GM18868 (cell line): ENCODE measurements around the gene SLC23A2.
"Not testable (repeated sequence)": the region's sequence is repeated elsewhere in the genome, so short reads cannot be mapped to it uniquely, and the experiment has no call there.

Source experiments
- ATAC-seq: cut with Tn5 transposase; IDR thresholded peaks from one replicate; pipeline ENCODE4 v1.9.1; 2021; ENCODE audit warnings: mild to moderate bottlenecking, moderate library complexity; ENCODE audit not compliant: unreplicated experiment

SLC23A2 gene

DNA sequence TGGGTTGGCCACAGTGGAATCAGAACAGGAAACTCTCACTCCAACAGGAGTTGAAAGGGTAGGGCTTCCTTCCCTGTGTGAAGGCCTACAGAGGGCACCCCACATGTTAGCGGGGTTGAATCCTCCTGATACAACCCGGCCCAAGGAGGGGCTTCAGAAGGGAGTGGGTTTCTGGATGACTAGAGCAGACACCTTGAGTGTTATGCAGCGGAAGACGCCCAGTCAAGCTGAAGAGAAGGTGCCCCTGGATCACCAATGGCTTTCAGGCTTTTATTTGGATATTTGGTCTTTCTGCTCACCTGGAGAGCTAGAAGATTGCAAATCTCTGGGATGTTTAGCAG, 146.8 kb downstream of the SLC23A2 start:
- no peak for ATAC-seq

DNA sequence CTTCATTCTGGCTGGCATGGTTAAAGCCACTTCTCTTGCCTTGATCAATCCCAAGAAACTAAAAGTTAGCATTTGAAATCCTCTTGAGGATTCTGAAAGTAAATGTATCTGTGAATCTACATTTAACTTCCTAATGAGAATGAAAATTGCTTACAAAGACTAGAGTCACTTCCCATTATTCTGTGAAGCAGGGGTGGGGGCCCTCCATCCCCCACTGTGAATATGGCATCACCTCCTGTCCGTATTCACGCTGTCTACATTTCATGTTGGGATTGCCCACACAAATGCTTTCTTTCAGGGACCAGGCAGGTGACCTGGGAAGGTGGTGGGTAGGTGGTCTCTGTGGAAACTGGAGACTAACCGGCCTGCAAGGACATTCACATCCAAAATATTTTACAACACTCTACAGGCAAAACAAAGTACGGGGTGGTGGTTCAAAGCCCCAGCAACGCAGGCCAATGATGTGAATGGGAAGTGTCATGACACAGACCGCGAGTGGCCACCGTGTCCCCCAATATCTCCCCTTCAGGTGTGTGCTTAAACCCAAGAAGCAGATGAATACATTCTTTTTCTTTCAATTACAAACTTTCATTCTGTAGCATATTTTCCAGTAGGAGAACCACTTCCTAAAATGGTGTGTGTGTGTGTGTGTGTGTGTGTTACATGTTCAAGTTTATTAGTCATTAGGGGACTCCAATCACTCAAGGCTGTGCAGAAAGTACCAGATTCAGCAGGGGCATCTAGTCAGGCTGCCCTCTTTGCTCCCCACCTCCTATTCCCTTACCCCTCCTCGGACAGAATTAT, 147.4 kb downstream of the SLC23A2 start:
- ATAC-seq = no peak

DNA sequence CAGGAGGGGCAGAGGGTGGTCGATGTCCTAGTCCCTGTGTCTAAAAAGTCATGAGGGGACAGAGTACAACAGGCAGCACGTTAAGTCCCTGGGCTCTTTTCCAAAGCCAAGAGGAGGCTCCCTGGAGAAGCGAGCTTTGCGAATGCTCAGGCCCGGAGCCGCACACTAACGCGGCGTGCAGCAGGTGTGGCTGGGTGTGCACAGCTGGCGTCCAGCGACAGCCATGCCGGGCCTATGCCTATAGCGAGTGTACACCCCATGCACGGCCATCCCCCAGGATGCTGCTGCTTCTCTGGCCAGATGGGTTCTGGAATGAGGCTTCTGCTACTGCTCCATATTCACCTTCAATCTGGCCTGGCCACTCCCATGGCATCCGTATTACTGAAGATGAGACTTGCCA, 148.3 kb downstream of the SLC23A2 start:
- no peak for ATAC-seq

DNA sequence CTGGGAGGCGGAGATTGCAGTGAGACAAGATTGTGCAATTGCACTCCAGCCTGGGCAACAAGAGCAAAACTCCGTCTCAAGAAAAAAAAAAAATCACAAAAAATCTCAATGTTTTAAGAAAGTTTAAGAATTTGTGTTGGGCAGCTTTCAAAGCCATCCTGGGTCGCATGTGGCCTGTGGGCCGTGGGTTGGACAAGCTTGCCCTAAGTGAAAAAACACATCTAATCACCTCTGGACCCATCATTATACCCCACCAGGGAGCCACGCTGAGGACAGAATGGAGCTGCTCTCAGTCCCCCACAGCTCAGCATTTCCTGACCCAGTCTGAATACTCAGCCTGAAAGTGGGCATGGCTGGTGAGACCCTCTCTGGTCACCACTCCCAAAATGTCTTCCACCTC, 150.3 kb downstream of the SLC23A2 start:
- no peak for ATAC-seq

DNA sequence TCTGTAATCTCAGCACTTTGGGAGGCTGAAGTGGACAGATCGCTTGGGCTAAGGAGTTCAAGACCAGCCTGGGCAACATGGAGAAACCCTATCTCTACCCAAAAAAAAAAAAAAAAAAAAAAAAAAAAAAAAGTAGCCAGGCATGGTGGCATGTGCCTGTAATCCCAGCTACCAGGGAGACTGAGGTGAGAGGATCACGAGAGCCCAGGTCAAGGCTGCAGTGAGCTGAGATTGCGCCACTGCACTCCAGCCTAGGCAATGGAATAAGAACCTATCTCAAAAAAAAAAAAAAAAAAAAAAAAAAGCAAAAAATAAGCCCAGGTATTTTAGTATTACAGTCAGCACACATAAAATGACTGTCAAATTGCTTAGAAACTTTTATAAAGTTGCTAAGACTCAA, 152.5 kb downstream of the SLC23A2 start:
- not testable (repeated sequence) for ATAC-seq

DNA sequence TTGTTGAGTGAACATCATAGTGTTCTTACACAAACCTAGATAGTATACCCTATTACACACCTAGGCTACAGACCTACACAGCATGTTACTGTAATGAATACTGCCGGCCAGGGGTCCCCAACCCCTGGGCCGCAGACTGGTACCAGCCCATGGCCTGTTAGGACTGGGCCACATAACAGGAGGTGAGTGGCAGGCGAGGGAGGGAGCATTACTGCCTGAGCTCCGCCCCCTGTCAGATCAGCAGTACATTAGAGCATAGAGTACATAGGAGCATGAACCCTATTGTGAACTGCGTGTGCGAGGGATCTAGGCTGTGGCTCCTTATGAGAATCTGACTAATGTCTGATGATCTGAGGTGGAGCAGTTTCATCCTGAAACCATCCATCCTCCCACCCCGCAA, 153.3 kb downstream of the SLC23A2 start:
- ATAC-seq = no peak

DNA sequence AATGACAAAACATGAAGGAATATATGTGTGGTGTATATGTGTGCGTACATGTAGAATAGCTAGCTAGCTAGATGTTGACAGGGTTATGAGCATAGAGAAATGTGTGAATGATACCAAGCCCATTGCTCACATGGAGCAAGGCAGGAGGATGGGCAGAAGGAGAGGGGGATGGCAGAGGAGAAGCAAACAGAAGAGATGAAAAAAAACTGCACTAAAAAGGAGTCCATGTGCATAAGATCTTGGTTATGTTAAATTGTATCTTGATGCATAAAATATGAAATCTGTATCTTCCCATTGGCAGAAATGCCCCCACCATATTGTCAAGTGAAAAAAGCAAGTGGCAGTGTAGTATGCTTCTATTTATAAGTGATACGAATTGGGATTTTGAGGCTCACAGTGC, 154.5 kb downstream of the SLC23A2 start:
- no peak for ATAC-seq

DNA sequence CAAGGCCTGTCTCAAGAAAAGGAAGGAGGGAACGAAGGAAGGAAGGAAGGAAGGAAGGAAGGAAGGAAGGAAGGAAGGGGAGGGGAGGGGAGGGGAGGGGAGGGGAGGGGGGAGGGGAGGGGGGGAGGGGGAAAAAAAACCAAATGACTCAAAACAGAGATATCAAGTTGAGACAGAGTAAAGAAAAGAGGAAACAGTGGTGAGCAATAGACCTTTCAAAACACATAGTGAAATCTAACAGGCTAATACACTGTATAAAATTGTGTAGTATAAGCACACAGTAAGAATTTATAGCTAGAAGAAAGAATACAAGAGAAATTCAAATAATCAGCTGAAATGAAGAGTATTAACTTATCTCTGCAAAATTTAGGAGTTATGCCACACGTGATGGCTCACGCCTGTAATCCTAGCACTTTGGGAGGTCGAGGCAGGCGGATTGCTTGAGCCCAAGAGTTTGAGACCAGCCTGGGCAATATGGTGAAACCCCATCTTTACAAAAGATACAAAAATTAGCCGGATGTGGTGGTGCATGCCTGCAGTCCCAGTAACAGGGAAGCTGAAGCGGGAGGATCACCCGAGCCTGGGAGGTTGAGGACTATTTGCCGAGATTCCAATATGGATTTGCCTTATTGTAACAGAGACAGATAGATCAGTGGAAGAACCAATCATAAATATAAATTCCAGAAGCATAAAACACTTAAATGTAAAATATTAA, 156.4 kb downstream of the SLC23A2 start:
- ATAC-seq = no peak

DNA sequence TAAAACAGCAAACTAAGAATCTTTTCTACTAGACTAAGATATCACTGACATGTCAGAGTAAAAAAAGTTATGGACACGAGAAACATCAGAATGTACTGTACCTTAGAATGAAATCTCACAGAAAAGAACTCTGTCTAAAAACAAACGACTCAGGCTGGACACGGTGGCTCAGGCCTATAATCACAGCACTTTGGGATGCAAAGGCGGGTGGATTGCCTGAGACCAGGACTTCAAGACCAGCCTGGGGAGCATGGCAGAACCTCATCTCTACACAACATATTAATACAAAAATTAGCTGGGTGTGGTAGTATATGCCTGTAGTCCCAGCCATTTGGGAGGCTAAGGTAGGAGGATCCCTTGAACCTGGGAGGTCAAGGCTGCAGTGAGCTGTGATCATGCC, 157.0 kb downstream of the SLC23A2 start:
- no peak for ATAC-seq

DNA sequence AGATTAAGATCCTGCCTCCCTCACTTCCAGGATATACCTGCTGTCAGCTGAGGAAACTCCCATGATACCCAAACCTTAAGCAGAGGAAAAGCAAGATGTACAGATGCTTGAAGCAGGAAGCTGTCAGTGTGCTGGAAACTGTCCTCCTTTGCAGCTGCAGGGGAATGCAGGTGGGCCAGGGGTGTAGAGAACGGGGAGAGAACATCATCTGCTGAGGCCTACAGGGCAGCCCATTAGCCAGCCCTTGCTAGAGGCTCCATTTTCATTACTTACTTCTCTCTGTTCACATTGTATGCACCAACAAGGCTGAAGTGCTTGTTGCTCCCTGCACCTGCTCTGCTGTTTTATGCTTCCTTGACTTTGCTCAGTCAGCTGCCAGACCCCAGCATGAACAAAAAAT, 160.5 kb downstream of the SLC23A2 start:
- ATAC-seq = no peak

DNA sequence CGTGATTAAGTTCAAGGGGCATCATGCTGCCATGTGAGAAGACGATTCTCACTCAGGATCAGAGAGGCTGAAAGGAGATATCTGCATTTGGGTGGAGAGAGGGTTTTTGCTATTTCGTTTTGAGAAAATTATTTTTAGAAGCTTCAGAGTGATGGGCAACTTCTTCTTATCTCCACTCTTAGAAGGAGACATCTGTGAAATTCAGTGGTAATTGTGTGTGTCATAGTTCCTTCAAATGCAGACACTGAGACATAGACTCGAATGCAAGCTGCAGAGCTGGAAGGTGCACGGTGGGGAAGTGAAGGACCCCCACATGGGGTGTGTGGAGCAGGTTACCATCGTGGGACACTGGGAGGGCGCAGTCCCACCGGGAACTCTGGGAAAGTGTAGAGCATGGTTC, 162.8 kb downstream of the SLC23A2 start:
- ATAC-seq = no peak

DNA sequence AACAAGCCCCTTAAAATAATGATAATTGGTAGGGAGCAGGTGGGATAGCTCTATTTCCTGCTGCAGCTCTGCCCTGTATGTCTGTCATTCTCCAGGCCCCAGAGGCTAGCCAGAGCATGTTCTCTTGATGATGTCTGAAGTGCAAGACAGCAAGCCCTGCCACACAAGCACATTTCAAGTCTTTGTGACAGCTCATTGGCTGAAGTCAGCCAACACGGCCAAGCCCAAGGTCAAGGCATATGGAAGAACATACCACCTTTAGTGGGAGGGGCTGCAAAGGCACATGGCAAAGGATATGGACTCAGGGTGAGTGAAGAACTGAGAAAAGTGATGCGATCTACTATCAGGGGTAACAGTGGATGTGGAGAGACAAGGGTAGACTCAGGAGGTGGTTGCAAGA, 163.6 kb downstream of the SLC23A2 start:
- ATAC-seq = no peak

DNA sequence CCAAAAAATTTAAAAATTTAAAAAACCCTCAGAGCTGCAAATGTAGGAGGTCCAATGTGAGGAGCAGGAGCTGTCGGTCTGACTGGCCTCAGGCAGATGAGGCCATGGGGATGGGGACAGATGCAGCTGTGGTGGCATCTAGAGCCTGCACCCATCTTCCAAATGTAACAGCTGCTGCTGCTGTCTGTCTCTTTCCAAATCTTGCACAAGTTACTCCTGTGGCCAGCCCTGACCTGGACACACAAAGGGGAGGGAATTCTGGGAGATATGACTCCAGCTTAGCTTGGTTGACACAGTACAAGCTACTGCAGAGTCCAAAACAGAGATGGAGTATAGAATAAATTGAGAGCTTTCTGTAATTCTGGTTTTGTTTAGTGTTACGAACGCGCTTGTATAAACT, 164.4 kb downstream of the SLC23A2 start:
- no peak for ATAC-seq

DNA sequence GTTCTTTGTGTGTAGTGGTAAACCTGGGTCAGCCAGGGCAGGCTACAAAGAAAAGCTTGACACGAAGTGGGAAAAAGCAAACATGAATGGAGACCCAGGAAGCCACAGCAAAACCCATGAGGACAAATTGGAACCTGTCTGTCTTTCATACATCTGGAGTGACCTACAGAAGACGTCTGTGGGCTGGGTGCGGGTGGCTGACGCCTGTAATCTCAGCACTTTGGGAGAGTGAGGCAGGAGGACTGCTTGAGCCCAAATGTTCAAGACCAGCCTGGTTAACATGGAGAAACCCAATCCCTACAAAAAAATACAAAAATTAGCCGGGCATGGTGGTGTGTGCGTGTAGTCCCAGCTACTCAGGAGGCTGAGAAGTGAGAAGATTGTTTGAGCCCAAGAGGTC, 164.8 kb downstream of the SLC23A2 start:
- ATAC-seq = no peak

DNA sequence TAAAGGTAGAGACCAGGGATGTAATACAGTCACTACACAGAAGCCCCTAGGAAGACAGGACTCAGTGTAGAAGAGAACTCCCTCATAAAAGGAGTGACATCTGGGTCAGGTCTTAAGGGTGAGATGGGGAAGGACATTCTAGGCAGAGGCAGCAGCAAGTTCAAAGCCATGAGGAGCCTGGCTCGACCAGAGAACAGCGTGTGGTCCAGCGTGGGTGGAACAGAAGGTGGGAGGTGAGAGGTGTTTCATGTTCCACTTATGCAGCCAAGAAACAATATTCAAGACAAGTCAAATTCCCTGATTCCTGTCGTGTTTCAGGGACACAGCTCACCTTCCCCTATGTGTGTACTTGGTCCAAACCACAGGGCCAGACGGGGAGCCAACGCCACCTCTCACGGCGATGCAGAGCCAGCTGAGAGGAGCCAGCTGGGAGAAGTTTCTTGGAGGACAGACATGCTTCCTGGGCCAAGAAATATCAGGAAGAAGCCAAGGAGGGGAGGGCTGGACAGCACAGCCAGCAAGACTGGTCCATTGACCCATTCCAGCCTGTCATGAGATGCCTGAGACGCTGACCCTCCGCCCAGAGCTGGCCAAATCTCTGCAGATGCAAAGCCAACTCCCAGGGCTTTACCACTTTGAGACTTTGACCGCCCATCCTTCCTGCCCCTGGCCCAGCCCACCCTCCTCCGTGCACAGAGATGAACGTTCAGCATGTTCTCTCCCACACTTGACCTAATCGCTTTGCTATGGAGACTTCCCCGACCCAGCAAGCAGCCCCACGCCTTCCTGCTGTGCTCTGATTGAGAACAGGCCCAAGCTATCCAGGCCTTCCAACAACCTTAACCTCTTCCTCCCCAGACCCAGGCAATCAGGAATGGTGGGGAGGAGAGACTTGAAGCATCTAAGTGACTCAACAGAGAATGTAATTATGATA, 165.8 kb downstream of the SLC23A2 start:
- ATAC-seq = no peak

DNA sequence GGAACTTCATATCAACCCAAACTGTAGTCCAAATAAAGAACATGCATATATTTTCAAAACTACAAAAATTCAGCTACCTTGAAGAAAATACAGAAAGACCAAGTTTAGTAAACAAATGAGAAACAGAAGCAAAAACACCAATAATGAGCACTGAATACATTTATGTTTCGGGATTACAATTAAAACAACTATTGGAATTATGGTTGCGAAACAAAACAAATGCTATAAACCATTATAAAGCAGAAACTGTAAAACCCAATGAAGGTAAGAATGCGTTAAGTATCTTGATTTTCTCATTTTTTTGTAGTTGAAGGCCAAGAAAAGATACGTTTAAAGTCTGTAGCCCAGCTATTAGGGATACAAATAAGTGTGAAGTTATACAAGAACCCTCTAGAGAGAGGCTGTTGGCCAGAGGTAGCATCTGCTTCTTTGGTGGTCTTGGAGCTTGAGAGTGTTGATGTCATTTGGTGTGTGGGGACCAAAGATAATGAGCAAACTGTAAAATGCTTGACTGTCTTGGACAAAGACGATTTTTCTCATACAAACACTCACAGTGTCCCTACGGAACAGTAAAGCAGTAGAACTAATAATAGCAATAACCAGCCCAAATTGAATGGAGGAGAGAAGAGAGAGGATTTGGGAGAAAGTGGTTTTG, 168.1 kb downstream of the SLC23A2 start:
- no peak for ATAC-seq

DNA sequence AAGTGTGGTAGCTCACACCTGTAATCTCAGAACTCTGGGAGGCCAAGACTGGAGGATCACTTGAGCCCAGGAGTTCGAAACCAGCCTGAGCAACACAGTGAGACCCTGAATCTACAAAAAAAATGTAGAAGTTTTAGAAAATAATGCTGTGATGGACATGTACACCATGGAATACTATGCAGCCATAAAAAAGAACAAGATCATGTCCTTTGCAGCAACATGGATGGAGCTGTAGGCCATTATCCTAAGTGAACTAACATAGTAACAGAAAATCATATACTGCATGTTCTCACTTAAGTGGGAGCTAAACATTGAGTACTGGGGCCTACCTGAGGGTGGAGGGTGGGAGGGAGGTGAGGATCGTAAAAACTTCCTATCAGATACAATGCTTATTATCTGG, 168.8 kb downstream of the SLC23A2 start:
- no peak for ATAC-seq

DNA sequence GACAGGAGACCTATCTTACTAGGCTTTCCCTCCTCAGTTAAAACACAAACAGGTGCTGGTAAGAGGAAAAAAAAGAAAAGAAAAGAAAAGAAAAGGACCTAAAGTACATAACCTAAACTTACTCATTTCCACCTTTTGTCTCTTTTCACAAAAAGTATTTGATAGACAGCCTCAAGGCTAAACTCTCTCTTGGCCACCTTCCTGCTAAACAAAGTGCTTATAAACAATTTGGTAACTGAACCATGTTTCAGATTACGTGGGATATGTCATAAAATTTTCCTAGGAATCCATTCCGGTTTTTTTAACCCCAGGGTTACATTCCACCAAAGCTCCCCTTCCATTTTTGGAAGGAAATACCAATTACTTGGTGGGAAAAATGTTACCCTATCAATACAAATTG, 170.6 kb downstream of the SLC23A2 start:
- no peak for ATAC-seq

DNA sequence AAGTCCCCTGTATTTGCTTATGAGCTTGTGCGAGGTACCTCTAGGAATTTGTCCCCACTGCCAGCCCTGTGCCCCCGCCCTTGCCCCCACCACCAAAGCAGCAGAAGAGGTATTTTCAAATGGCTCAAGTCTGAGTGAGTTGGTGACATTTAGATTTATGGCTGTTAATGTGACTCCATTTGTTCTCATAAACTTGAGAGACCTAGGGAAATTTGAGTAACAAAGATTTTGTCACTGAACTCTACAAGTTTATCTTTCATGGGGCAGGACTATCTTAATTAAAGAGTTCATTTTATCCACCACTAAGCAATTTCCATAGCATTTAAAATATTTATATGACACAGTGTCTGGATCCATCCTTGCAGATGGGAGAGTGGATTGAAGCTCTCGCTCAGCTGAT, 171.1 kb downstream of the SLC23A2 start:
- no peak for ATAC-seq

DNA sequence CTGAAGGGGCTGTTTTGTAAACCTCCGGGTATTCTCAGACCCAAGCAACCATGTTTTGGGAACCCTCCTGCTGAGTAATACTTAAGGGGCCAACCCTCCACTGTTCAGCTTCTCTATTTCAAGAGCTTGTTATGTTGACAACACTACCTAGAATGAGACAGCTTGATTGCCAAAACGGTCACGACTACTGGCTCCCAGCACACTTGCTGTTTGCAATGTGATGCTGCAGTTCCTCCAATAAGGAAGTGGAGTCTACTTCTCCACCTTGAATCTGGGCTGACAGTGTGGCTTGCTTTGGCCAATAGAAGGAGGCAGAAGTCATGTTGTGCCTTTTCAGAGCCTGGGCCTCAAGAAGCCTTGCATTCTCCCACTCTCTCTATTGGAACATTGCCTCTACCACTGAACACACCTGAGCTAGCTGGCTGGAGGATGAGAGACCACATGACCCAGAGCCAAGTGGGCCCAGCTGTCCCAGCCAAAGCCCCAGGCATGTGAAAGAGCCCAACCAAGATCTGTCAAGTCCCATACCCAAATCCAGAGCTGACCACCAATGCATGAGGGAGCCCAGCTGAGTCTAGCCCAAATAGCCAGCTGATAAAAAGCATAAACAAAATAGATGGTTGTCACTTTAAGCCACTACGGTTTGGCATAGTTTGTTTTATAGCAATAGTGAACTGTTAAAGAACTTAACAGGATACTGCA, 171.6 kb downstream of the SLC23A2 start:
- ATAC-seq = no peak
